SU-DHL-6 (cell line): Measurements from ENCODE around the gene SPEN.
A peak's percentile ranks its signal among the peaks of the same experiment; 100 is the strongest.

ENCODE experiments used
- H2AFZ ChIP-seq: fragments of 200-600 bp; sonication (generic); 2 replicates; pipeline ENCODE4 v1.6.1; 2014; ENCODE audit warnings: low read depth, mild to moderate bottlenecking, moderate library complexity, mixed read lengths, antibody characterized with exemption, low read length; ENCODE audit not compliant: severe bottlenecking
- H3F3A ChIP-seq: fragments of 200-600 bp; shearing (Covaris generic); 2 replicates; pipeline ENCODE4 v1.6.0; 2016; ENCODE audit warnings: antibody characterized with exemption, mild to moderate bottlenecking; ENCODE audit not compliant: insufficient read depth
- H3K27ac ChIP-seq: fragments of 200-600 bp; sonication (generic); 2 replicates; pipeline ENCODE4 v1.5.1; 2016; ENCODE audit warnings: low read depth, mild to moderate bottlenecking, low read length, moderate library complexity, mixed read lengths
- H3K27me3 ChIP-seq: fragments of 200-600 bp; sonication (generic), shearing (Covaris generic); 2 replicates; pipeline ENCODE4 v1.6.0; 2014; ENCODE audit warnings: mild to moderate bottlenecking, low read length
- H3K36me3 ChIP-seq: fragments of 200-600 bp; sonication (generic); 2 replicates; pipeline ENCODE4 v1.6.1; 2014; ENCODE audit warnings: mild to moderate bottlenecking, low read length, mixed read lengths
- H3K4me2 ChIP-seq: fragments of 300-600, 200-600 bp; shearing (Covaris generic), sonication (generic); 2 replicates; pipeline ENCODE4 v1.6.0; 2014; ENCODE audit warnings: low read length, low read depth, mild to moderate bottlenecking; ENCODE audit not compliant: poor library complexity, severe bottlenecking
- H3K4me3 ChIP-seq: fragments of 200-600 bp; sonication (generic); 2 replicates; pipeline ENCODE4 v1.5.1; 2014; ENCODE audit warnings: antibody characterized with exemption, low read length, mild to moderate bottlenecking, mixed read lengths; ENCODE audit not compliant: insufficient read depth, poor library complexity, severe bottlenecking
- H3K79me2 ChIP-seq: fragments of 200-600 bp; sonication (generic); 2 replicates; pipeline ENCODE4 v1.6.1; 2014; ENCODE audit warnings: mild to moderate bottlenecking, low read length, moderate library complexity; ENCODE audit not compliant: insufficient read depth
- H3K9ac ChIP-seq: fragments of 200-600 bp; sonication (generic); 2 replicates; pipeline ENCODE4 v1.7.0; 2014; ENCODE audit warnings: mild to moderate bottlenecking, low read length
- H3K9me2 ChIP-seq: fragments of 200-600 bp; sonication (generic); replicated peaks from 2 replicates; pipeline ENCODE4 v1.6.1; 2014; ENCODE audit warnings: low read length; ENCODE audit not compliant: insufficient read depth
- H3K9me3 ChIP-seq: fragments of 200-600 bp; sonication (generic); 2 replicates; pipeline ENCODE4 v1.6.1; 2014; ENCODE audit warnings: low read length, mixed read lengths; ENCODE audit not compliant: insufficient read depth
- H4K20me1 ChIP-seq: fragments of 200-600 bp; sonication (generic); 2 replicates; pipeline ENCODE4 v1.6.1; 2014; ENCODE audit warnings: low read depth, mild to moderate bottlenecking, antibody characterized with exemption, low read length, moderate library complexity, mixed read lengths
- CTCF ChIP-seq: fragments of 200-600 bp; sonication (generic); IDR thresholded peaks from one replicate; pipeline ENCODE4 v1.5.1; 2017; ENCODE audit warnings: antibody characterized with exemption, mild to moderate bottlenecking, low read length, moderate library complexity; ENCODE audit not compliant: insufficient read depth, poor library complexity, severe bottlenecking
- EZH2phosphoT487 ChIP-seq: fragments of 200-600 bp; sonication (generic), shearing (Covaris generic); conservative IDR thresholded peaks from 2 replicates; pipeline ENCODE4 v1.6.1; 2018; ENCODE audit warnings: mild to moderate bottlenecking, antibody characterized with exemption, low read length, moderate library complexity, mixed read lengths

The SPEN gene

GRCh38 chr1:15883326-15883725, 35.8 kb downstream of the SPEN start:
- no peaks in the 10 kb centered on the region for H3K27me3 ChIP-seq
- no peak overlapping the region for H3K27ac ChIP-seq
- H4K20me1 ChIP-seq: peaks cover 61% of the 10 kb centered on the region
- no peaks in the 10 kb centered on the region for H3K9me2 ChIP-seq
- TF ChIP-seq CTCF (no peak), EZH2phosphoT487 (no peak)
- H3K4me2 ChIP-seq: no peak overlapping the region
- H3K4me3 ChIP-seq: no peak overlapping the region
- peaks cover 7% of the 10 kb centered on the region for H3F3A ChIP-seq
- no peak overlapping the region for H2AFZ ChIP-seq
- peaks cover 5% of the 10 kb centered on the region; the same call in 1 of the 2 replicates for H3K36me3 ChIP-seq
- no peak overlapping the region for H3K9ac ChIP-seq
- no peaks in the 10 kb centered on the region for H3K9me3 ChIP-seq
- peaks cover 99% of the 10 kb centered on the region for H3K79me2 ChIP-seq

- Histone ChIP-seq H4K20me1 (peaks cover 57% of the 10 kb centered on the region), H3K9me2 (no peaks in the 10 kb centered on the region), H3K9me3 (no peaks in the 10 kb centered on the region), H2AFZ (no peak overlapping the region), H3K27ac (no peak overlapping the region), H3K79me2 (peaks cover 99% of the 10 kb centered on the region), H3K27me3 (no peaks in the 10 kb centered on the region), H3K4me2 (peak overlapping the region; percentile 18), H3K4me3 (no peak overlapping the region), H3K9ac (no peak overlapping the region), H3F3A (peaks cover 6% of the 10 kb centered on the region), H3K36me3 (peaks cover 4% of the 10 kb centered on the region; the same call in 1 of the 2 replicates)
- no peak for TF ChIP-seq CTCF
- no peak for TF ChIP-seq EZH2phosphoT487
These were observed 37.0 kb downstream of the SPEN start for GRCh38 chr1:15884477-15884876.

GRCh38 chr1:15885269-15885668, 37.8 kb downstream of the SPEN start:
- peaks cover 55% of the 10 kb centered on the region for H4K20me1 ChIP-seq

More at GRCh38 chr1:15885269-15885668, 37.8 kb downstream of the SPEN start:
- H3K27me3 ChIP-seq: no peaks in the 10 kb centered on the region
- H3K27ac ChIP-seq: peak overlapping the region; percentile 13; the same call in 1 of the 2 replicates
- peaks cover 4% of the 10 kb centered on the region; the same call in 1 of the 2 replicates for H3K36me3 ChIP-seq
- no peaks in the 10 kb centered on the region for H3K9me2 ChIP-seq
- peak overlapping the region; percentile 18 for H3K4me2 ChIP-seq
- no peak overlapping the region for H3K9ac ChIP-seq
- no peaks in the 10 kb centered on the region for H3K9me3 ChIP-seq
- no peak overlapping the region for H2AFZ ChIP-seq
- H3K79me2 ChIP-seq: peaks cover 100% of the 10 kb centered on the region
- no peak for TF ChIP-seq CTCF
- TF ChIP-seq EZH2phosphoT487: no peak
- no peak overlapping the region for H3K4me3 ChIP-seq
- peaks cover 6% of the 10 kb centered on the region for H3F3A ChIP-seq
